Stomach (tissue), 9 donors: ENCODE data around the gene PLXNB2. TPM values are rescaled to one million over a fixed set of nuclear protein-coding genes. Genes with fewer than 3 reads are reported as not detected.

Experiments
- DNase-seq, 2 donors: peaks; one replicate each; pipeline versions ENCODE4 v3.0.0 to v3.0.0-alpha.2; 2013 to 2019
- H3K27ac ChIP-seq, 5 donors: fragments of 200-600 bp in 4 of 5; sonication (generic) in 4 of 5; one replicate each; pipeline ENCODE4 v1.5.1; 2013 to 2019; ENCODE audit warnings: mild to moderate bottlenecking in 1 of 5, moderate library complexity in 1 of 5
- H3K27me3 ChIP-seq, 3 donors: fragments of 200-600 bp; sonication (generic); one replicate each; pipeline ENCODE4 v1.5.1; 2017 to 2019; ENCODE audit warnings: mixed run types in 1 of 3
- H3K36me3 ChIP-seq, 4 donors: fragments of 200-600 bp; sonication (generic); 1 replicate in 3 of 4; 2 replicates in 1 of 4; pipeline ENCODE4 v1.5.1; 2016 to 2019
- H3K4me1 ChIP-seq, 4 donors: fragments of 200-600 bp; sonication (generic); one replicate each; pipeline ENCODE4 v1.5.1; 2016 to 2019
- H3K4me3 ChIP-seq, 4 donors: fragments of 200-600 bp; sonication (generic) in 3 of 4; one replicate each; pipeline ENCODE4 v1.5.1; 2016 to 2019; ENCODE audit warnings: mild to moderate bottlenecking in 1 of 4
- H3K9me3 ChIP-seq, 4 donors: fragments of 200-600 bp; sonication (generic); one replicate each; pipeline ENCODE4 v1.5.1; 2016 to 2019
- CTCF ChIP-seq, 7 experiments: fragments of 450-650 bp in 4 of 7; fragments of 200-600 bp in 3 of 7; sonication (generic) in 3 of 7; IDR thresholded peaks; one replicate each; pipeline ENCODE4 v1.5.1; 2016 to 2019; ENCODE audit warnings: antibody characterized with exemption in 7 of 7, control low read depth in 2 of 7, mild to moderate bottlenecking in 1 of 7
- EP300 ChIP-seq: sonication (generic); formaldehyde crosslinking; IDR thresholded peaks from one replicate; pipeline ENCODE4 v1.6.1; 2017; ENCODE audit warnings: antibody characterized with exemption
- POLR2A ChIP-seq, 4 donors: fragments of 450-650 bp; IDR thresholded peaks; one replicate each; pipeline ENCODE4 v1.6.1; 2016; ENCODE audit warnings: antibody characterized with exemption in 4 of 4, control low read depth in 2 of 4, mild to moderate bottlenecking in 1 of 4, moderate library complexity in 1 of 4
- POLR2AphosphoS5 ChIP-seq, 3 donors: sonication (generic); formaldehyde crosslinking; IDR thresholded peaks; one replicate each; pipeline ENCODE4 v1.6.1; 2016; ENCODE audit warnings: antibody characterized with exemption in 3 of 3
- WGBS, 5 donors: extraction: QIAGEN DNeasy Blood & Tissue Kit in 3 of 5; methylation state at CpG; one replicate each; pipeline versions ENCODE4 v1.1.5 to v1.1.7; 2013 to 2018; 5-methylcytosine and 5-hydroxymethylcytosine counted together
- intact Hi-C: fragments of 100-400 bp; cut with DNase I; formaldehyde crosslinking; loops from one replicate; pipeline ENCODE4 v1.15.1; 2023; ENCODE audit warnings: low total_unique reads
- polyA plus RNA-seq, 3 donors: library from polyadenylated mRNA; stranded (reverse); fragments of 200-250 nt; gene quantifications; one replicate each; pipeline ENCODE4 v1.2.3, GENCODE V29; 2013
- total RNA-seq, 5 donors: library from RNA; depleted of rRNA; stranded (reverse); fragments of >200 nt; gene quantifications; one replicate each; pipeline versions ENCODE4 v1.1.0 to v1.2.3, GENCODE V29; 2014 to 2016
- donor health status: healthy with polysubstance abuse.
- donor health status: Bipolar disorder and iron deficiency.
- donor health status: healthy.

PLXNB2 gene
- total and polyA plus RNA-seq, 8 donors = 50.3 to 648 (median 269) TPM

DNA sequence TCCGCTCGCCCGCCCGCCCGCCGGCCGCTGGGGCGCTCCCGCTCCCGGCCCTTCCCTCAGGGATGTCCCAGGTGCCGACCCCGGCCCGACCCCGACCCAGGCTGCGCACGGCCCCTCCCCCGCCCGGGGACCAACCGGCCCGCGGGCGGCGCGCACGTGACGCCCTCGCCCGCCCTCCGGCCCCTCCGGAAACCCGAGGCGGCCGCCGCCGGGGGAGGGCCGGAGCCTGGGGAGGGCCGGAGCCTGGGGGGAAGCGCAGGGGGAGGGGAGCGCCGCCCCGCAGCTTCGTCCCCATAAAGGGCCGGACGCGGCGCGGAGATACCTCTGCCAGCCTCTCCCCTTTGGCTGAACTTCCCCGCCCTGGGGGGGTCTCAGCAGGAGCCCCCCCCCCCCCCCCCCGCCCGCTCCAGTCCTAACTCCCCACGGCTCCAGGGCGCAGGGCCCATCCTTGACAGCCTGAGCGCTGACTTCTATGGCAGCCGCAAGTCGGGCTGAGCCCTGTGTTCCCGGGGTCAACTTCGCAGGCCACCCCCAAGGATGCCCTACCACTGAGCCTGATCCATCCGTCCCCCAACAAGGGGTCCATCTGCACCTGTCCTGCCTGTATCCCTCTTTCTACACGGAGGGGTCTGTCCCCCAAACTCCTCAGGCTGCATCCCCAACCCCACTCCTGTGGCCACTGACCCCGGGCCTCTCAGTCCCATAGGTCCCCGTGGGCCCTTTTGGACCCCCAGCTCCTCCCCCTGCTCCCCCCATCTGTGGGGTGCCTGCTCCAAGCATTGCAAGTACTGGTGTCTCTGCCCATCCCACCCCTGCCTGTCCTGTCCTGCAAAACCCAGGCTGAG is 45.6 kb downstream of the PLXNB2 start, which contains the start of gene MAPK12:
MAPK12 (minus strand) TSS at position 69 of the 845 bp plus-strand sequence. CDS start 174 bp downstream, outside the sequence.
- Histone ChIP-seq H3K27ac (peak within 1 kb of the TSS; percentile 12 to 71 (median 53)), H3K4me1 (peaks cover 15 to 60% (median 55%) of the 10 kb centered on the region in 4 donors), H3K27me3 (peaks cover 0 to 62% (median 21%) of the 10 kb centered on the region in 3 donors), H3K36me3 (no peaks in the 10 kb centered on the region), H3K4me3 (peak within 1 kb of the TSS; percentile 48 to 56 (median 52)), H3K9me3 (no peaks in the 10 kb centered on the region)
- intact Hi-C loops = no loop called here
- 4 to 18% (median 8%) methylated on average over 7 to 59 of the region's 61 CpGs for WGBS, 5 donors
- TF ChIP-seq EP300 = no peak
- peak in 1 of 2 donors; percentile 70 for DNase-seq

DNA sequence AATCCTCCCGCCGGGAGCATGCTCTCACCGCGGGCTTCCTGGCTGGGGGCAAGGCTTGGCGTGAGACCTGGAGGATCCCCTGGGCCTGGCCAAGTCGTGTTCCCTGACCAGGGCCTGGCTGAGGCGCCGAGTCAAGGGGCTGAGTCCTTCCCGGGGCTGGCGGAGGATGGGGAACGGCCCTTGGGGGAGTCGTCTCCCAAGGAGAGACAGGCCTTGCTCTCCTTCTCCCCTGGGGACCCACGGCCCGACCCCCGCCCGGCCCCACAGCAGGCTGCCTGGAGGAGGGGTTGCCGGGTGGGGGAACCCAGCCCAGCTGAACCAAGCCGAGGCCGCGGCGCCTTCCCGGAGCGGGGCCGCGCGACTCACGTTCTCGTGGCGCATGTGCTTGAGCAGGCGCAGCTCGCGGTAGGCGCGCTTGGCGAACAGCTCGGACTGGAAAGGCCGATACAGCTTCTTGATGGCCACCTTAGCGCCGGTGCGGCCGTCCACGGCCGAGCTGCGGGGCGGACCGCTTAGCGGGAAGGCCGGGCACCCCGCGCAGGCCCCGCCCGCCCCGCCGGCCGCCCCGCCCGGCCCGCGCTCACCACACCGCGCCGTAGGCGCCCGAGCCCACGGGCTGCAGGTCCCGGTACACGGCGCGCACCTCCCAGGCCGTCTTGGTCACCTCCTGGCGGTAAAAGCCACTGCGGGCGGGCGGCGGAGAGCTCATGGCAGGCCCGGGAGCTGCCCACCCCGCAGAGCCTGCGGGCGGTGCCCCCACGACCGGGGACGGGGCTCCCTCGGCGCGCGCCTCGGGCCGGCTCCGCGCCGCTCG is 46.4 kb downstream of the PLXNB2 start:
- Histone ChIP-seq H3K9me3 (no peaks in the 10 kb centered on the region), H3K4me1 (peaks cover 15 to 58% (median 54%) of the 10 kb centered on the region in 4 donors), H3K27ac (peak overlapping the region; percentile 12 to 71 (median 53)), H3K27me3 (peaks cover 0 to 62% (median 21%) of the 10 kb centered on the region in 3 donors), H3K36me3 (peaks cover 0 to 2% (median 0%) of the 10 kb centered on the region in 4 donors), H3K4me3 (peak overlapping the region; percentile 48 to 56 (median 52))
- peak; percentile 51 to 83 for DNase-seq
- intact Hi-C loops = no loop called here
- WGBS, 5 donors = 1 to 5% (median 1%) methylated on average over 20 to 92 of the region's 92 CpGs
- no peak for TF ChIP-seq EP300
- TF ChIP-seq CTCF (IDR thresholded peaks at IDR 0.05) = no peak
- TF ChIP-seq POLR2A (IDR thresholded peaks at IDR 0.05) = no peak
- no peak for TF ChIP-seq POLR2AphosphoS5 (IDR thresholded peaks at IDR 0.05)

DNA sequence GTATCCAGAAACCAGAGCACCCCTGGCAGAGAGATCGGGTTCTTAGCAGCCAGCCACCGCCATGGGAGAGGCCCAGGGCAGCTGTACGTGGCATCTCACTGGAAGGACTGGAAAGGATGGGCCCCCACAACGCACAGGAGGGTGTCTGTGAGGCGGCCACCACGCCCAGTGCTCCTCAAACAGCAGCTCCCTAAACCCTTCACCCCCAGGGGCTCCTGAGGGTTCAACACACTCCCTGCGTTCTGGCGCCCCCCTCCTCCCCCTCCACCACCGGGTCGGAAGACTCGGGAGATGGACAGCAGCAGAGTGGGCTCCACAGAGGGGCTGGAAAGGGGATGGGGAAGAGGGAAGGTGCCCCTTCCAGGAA is 47.0 kb downstream of the PLXNB2 start:
- H3K4me1 ChIP-seq = peaks cover 15 to 58% (median 54%) of the 10 kb centered on the region in 4 donors
- peaks cover 0 to 8% (median 2%) of the 10 kb centered on the region in 4 donors for H3K36me3 ChIP-seq
- no peak for DNase-seq
- WGBS, 5 donors = 28 to 37% (median 32%) methylated on average over 8 to 11 of the region's 11 CpGs
- H3K9me3 ChIP-seq = no peaks in the 10 kb centered on the region
- peak overlapping the region; percentile 48 to 56 (median 52) for H3K4me3 ChIP-seq
- intact Hi-C loops = no loop called here
- H3K27ac ChIP-seq = peak overlapping the region in 2 of 5 donors; percentile 70 to 71
- peaks cover 0 to 62% (median 21%) of the 10 kb centered on the region in 3 donors for H3K27me3 ChIP-seq
- TF ChIP-seq POLR2A (IDR thresholded peaks at IDR 0.05) = no peak
- no peak for TF ChIP-seq CTCF (IDR thresholded peaks at IDR 0.05)
- no peak for TF ChIP-seq POLR2AphosphoS5 (IDR thresholded peaks at IDR 0.05)
- TF ChIP-seq EP300 = no peak

DNA sequence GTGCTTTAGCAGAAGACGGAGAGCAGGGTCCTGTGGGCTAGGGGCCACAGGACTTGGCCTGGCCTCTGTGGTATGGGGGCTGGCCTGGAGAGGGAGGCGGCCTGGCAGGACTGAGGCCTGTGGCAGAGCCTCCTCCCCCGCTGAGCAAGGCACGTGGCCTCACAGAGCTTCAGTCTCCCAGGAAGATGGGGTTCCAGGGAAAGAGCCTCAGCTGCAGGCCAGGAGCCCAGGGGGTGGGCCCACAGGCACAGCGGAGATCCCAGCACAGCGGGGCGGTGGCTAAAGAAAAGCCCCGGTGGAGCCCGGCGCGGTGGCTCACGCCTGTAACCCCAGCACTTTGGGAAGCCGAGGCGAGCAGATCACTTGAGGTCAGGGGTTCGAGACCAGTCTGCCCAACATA is 48.1 kb downstream of the PLXNB2 start:
- intact Hi-C loops = loop anchor here (10.0 kb wide), 1 partner anchor 245 kb away; the partner anchor contains the start of genes LMF2 and NCAPH2
- Histone ChIP-seq H3K4me1 (peaks cover 15 to 58% (median 54%) of the 10 kb centered on the region in 4 donors), H3K27ac (no peak overlapping the region)

More for the DNA sequence above, 48.1 kb downstream of the PLXNB2 start:
- peaks cover 0 to 12% (median 4%) of the 10 kb centered on the region in 4 donors for H3K36me3 ChIP-seq
- no peak for DNase-seq
- H3K4me3 ChIP-seq = no peak overlapping the region
- H3K9me3 ChIP-seq = no peaks in the 10 kb centered on the region
- peaks cover 0 to 62% (median 21%) of the 10 kb centered on the region in 3 donors for H3K27me3 ChIP-seq
- 89 to 94% (median 92%) methylated on average over 15 of the region's 15 CpGs for WGBS, 5 donors
- TF ChIP-seq EP300 (no peak), POLR2AphosphoS5 (IDR thresholded peaks at IDR 0.05) (no peak), CTCF (IDR thresholded peaks at IDR 0.05) (no peak), POLR2A (IDR thresholded peaks at IDR 0.05) (no peak)
